OCI-LY1 (cell line): ENCODE results near the gene NTNG1.

Source experiments
- CTCF ChIP-seq: fragments of 200-600 bp; sonication (generic), shearing (Covaris generic); IDR thresholded peaks from 2 replicates; pipeline ENCODE4 v1.5.1; 2017; ENCODE audit warnings: mild to moderate bottlenecking, antibody characterized with exemption, low read length, moderate library complexity, mixed read lengths
- EZH2 ChIP-seq: fragments of 200-600 bp; sonication (generic), shearing (Covaris generic); IDR thresholded peaks from 2 replicates; pipeline ENCODE4 v1.8.0; 2017; ENCODE audit warnings: borderline replicate concordance, mixed run types, mild to moderate bottlenecking, antibody characterized with exemption, low read length, moderate library complexity, mixed read lengths

GRCh38 chr1:107228704-107229371 is 88.0 kb downstream of the NTNG1 start:
- TF ChIP-seq CTCF = no peak
- no peak for TF ChIP-seq EZH2
